Breast epithelium (tissue), 4 donors: Measurements from ENCODE around the gene PLK5. TPM values are rescaled to one million over a fixed set of nuclear protein-coding genes. Genes with fewer than 3 reads are reported as not detected.

Experiments used
- DNase-seq, 2 donors: peaks; one replicate each; pipeline ENCODE4 v3.0.0-alpha.2; 2019; ENCODE audit warnings: low spot score in 2 of 2
- H3K27ac ChIP-seq, 2 donors: fragments of 200-600 bp; sonication (generic) in 1 of 2; one replicate each; pipeline ENCODE4 v1.5.1; 2016 to 2019; ENCODE audit warnings: mild to moderate bottlenecking in 1 of 2
- H3K27me3 ChIP-seq, 2 donors: fragments of 200-600 bp; sonication (generic) in 1 of 2; one replicate each; pipeline versions ENCODE4 v1.5.1 to v1.6.0; 2017 to 2019; ENCODE audit warnings: control low read depth in 1 of 2, mild to moderate bottlenecking in 1 of 2
- H3K36me3 ChIP-seq: fragments of 200-600 bp; one replicate; pipeline ENCODE4 v1.5.1; 2019
- H3K4me1 ChIP-seq, 2 donors: fragments of 200-600 bp; sonication (generic); one replicate each; pipeline ENCODE4 v1.5.1; 2016 to 2019; ENCODE audit warnings: control low read depth in 1 of 2
- H3K4me3 ChIP-seq, 3 donors: fragments of 200-600 bp; sonication (generic); 1 replicate in 2 of 3; 2 replicates in 1 of 3; pipeline ENCODE4 v1.5.1; 2016 to 2019; ENCODE audit warnings: mild to moderate bottlenecking in 3 of 3, moderate library complexity in 2 of 3
- H3K9me3 ChIP-seq, 2 donors: fragments of 200-600 bp; sonication (generic) in 1 of 2; one replicate each; pipeline ENCODE4 v1.5.1; 2016 to 2019; ENCODE audit warnings: control low read depth in 1 of 2
- POLR2A ChIP-seq: fragments of 450-650 bp; IDR thresholded peaks from one replicate; pipeline ENCODE4 v1.6.1; 2016; ENCODE audit warnings: antibody characterized with exemption, mild to moderate bottlenecking, moderate library complexity
- POLR2AphosphoS5 ChIP-seq, 3 donors: sonication (generic); formaldehyde crosslinking; IDR thresholded peaks; one replicate each; pipeline ENCODE4 v1.6.1; 2017; ENCODE audit warnings: antibody characterized with exemption in 3 of 3
- intact Hi-C: fragments of 100-400 bp; cut with DNase I; formaldehyde crosslinking; loops from one replicate; pipeline ENCODE4 v1.15.1; 2023; ENCODE audit warnings: low total_unique reads
- total RNA-seq, 3 donors: library from RNA; depleted of rRNA; stranded (reverse); fragments of >200 nt; gene quantifications; one replicate each; pipeline ENCODE4 v1.1.0, GENCODE V29; 2016
- TF ChIP-seq, protein P1 (sequence below), 3 donors: fragments of 450-650 bp; IDR thresholded peaks; one replicate each; pipeline ENCODE4 v1.5.1; 2016 to 2017; ENCODE audit warnings: antibody characterized with exemption in 3 of 3, mild to moderate bottlenecking in 3 of 3, moderate library complexity in 3 of 3

Gene PLK5
- total RNA-seq, 3 donors from 2014 or later, result 0.44 to 0.98 TPM; not detected in 1

DNA sequence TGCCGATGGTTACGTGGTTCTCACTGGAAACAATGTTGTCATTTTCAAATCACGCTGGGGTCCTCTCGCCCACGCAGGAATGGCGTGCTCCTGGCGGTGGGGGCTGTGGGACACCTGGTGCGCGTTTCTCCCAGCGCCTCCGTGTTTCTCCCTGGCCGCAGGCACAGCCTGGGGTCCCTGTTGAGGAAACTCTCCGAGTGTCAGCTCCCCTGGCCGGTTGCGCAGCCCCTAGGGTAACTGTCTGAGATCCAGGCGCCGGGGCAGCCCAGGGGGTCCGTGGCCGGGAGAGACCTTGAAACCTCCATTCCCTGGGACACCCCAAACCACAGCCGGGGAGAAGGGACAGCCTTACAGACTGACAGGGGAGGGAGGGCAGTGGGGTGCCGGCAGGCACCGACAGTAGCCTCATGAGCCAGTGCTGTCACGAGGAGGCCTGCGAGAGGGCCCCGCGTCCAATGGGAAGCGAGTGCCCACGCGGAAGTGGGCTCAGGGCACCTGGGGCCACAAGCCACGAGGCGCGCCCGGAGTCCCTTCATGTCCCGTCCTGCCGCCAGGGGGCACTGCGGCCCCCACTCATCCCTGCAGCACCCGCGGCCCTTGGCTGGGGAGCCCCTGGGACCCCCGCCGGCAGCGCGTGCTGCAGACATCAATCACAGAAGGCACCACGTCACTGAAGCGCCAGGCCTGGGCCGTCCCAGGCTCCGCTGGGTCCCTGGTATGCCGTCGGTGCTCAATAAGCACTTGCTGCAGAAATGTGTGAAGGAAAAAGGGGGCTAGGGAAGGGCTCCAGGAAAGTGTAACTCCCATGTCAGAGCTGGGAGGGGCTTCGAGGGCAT is 20.6 kb upstream of the PLK5 start:
- intact Hi-C loops, result no loop called here
- Histone ChIP-seq H3K9me3 (peaks cover 0 to 3% of the 10 kb centered on the region in 2 donors), H3K4me1 (peaks cover 0 to 2% of the 10 kb centered on the region in 2 donors), H3K27me3 (no peaks in the 10 kb centered on the region), H3K27ac (no peak overlapping the region), H3K4me3 (peak overlapping the region in 2 of 3 donors; percentile 31 to 48), H3K36me3 (no peaks in the 10 kb centered on the region)
- TF ChIP-seq, protein P1, sequence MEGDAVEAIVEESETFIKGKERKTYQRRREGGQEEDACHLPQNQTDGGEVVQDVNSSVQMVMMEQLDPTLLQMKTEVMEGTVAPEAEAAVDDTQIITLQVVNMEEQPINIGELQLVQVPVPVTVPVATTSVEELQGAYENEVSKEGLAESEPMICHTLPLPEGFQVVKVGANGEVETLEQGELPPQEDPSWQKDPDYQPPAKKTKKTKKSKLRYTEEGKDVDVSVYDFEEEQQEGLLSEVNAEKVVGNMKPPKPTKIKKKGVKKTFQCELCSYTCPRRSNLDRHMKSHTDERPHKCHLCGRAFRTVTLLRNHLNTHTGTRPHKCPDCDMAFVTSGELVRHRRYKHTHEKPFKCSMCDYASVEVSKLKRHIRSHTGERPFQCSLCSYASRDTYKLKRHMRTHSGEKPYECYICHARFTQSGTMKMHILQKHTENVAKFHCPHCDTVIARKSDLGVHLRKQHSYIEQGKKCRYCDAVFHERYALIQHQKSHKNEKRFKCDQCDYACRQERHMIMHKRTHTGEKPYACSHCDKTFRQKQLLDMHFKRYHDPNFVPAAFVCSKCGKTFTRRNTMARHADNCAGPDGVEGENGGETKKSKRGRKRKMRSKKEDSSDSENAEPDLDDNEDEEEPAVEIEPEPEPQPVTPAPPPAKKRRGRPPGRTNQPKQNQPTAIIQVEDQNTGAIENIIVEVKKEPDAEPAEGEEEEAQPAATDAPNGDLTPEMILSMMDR (IDR thresholded peaks at IDR 0.05), result peak in 2 of 3 donors; percentile 45 to 63
- no peak for TF ChIP-seq POLR2AphosphoS5 (IDR thresholded peaks at IDR 0.05)
- no peak for DNase-seq

DNA sequence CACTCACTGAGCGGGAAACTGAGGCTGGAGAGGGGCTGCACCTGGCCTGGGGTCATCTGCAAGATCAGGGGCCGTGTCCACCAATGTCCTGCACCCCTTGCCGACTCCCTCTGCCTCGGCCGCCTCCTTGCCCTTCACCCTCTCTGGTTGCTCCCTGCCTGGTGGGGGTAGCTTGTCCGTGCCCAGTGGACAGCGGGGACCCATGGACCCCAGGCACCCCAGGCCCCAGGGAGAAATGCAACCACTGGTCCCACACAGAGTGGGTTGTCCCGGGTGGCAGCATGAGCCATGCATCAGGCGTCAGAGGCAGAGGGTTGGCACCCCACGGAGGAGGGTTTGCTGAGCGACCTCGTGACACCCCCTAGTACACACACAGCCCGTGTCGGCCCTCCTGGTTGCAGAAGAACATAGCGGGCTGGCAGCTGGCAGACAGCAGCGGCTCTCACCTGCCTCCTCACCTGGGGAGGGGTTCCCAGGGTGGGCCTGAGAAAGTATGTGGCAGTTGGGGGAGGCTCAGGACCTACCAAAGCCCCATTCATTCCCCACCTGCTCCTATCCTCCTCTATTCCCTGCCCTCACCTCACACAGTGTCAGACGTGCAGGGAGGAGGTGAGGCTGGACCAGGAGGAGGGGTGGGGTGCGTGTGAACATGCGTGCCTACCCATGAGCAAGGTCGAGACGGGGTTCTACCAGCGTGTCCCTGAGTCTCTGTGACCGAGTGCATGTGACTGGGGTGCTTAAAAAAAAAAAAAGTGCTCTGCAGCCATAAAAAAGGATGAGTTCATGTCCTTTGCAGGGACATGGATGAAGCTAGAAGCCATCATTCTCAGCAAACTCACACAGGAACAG is 19.7 kb upstream of the PLK5 start:
- Histone ChIP-seq H3K27me3 (no peaks in the 10 kb centered on the region), H3K36me3 (no peaks in the 10 kb centered on the region), H3K27ac (no peak overlapping the region), H3K4me1 (peaks cover 0 to 2% of the 10 kb centered on the region in 2 donors), H3K4me3 (no peak overlapping the region), H3K9me3 (peaks cover 0 to 6% of the 10 kb centered on the region in 2 donors)
- intact Hi-C loops, result no loop called here
- DNase-seq, result no peak
- TF ChIP-seq POLR2A (no peak), POLR2AphosphoS5 (IDR thresholded peaks at IDR 0.05) (no peak)
- TF ChIP-seq, protein P1 (IDR thresholded peaks at IDR 0.05), result no peak

DNA sequence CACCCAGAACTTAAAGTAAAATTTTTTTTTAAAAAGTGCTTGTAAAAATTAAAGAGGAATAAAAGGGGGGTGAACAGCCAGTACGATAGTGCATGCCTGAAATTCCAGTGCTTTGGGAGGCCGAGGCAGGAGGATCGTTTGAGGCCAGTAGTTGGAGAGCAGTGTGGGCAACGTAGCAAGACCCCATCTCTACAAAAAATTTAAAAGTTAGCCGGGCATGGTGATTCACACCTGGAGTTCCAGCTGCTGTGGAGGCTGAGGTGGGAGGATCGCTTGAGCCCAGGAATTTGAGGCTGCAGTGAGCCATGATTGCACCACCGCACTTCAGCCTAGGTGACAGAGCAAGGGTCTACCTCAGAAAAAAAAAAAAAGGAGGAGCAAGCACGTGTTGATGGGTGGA is 18.9 kb upstream of the PLK5 start:
- peaks cover 0 to 2% of the 10 kb centered on the region in 2 donors for H3K4me1 ChIP-seq
- H3K9me3 ChIP-seq, result peaks cover 0 to 6% of the 10 kb centered on the region in 2 donors
- intact Hi-C loops, result no loop called here
- no peaks in the 10 kb centered on the region for H3K27me3 ChIP-seq
- H3K36me3 ChIP-seq, result no peaks in the 10 kb centered on the region
- TF ChIP-seq, protein P1 (IDR thresholded peaks at IDR 0.05), result no peak
- TF ChIP-seq POLR2A, result no peak
- TF ChIP-seq POLR2AphosphoS5 (IDR thresholded peaks at IDR 0.05), result no peak
- no peak overlapping the region for H3K4me3 ChIP-seq
- DNase-seq, result no peak
- no peak overlapping the region for H3K27ac ChIP-seq

GRCh38 chr19:1505991-1506881 is 17.6 kb upstream of the PLK5 start:
- H3K4me3 ChIP-seq, result no peak overlapping the region
- H3K9me3 ChIP-seq, result peaks cover 0 to 6% of the 10 kb centered on the region in 2 donors
- DNase-seq, result no peak
- H3K36me3 ChIP-seq, result no peaks in the 10 kb centered on the region
- H3K4me1 ChIP-seq, result peaks cover 0 to 2% of the 10 kb centered on the region in 2 donors
- H3K27ac ChIP-seq, result no peak overlapping the region
- intact Hi-C loops, result no loop called here
- H3K27me3 ChIP-seq, result no peaks in the 10 kb centered on the region
- TF ChIP-seq POLR2AphosphoS5 (IDR thresholded peaks at IDR 0.05) (no peak), POLR2A (no peak)
- TF ChIP-seq, protein P1 (IDR thresholded peaks at IDR 0.05), result no peak
